ENCODE data around the gene LDLRAD4. TPM values are rescaled to one million over a fixed set of nuclear protein-coding genes. Genes with fewer than 3 reads are reported as not detected.

LDLRAD4 gene
- total and polyA plus RNA-seq, 9 of the 15 experiments (the other 6 are each of a cell fraction or from before 2014, with no cell fraction given): 0.01 TPM; not detected in 8

GRCh38 chr18:13640266-13640860, 421.8 kb downstream of the LDLRAD4 start:
- intact Hi-C loops (cut with micrococcal nuclease): no loop called here
- CTCF ChIA-PET (ENCODE audit: low intra/inter-chr PET ratio): no interaction called here
- no peak for TF ChIP-seq RERE (CRISPR knock-in tag; IDR thresholded peaks at IDR 0.05; ENCODE audit: borderline replicate concordance)
- TF ChIP-seq ILF3 (IDR thresholded peaks at IDR 0.05; ENCODE audit: borderline replicate concordance): no peak
- TF ChIP-seq NFYB (IDR thresholded peaks at IDR 0.05; ENCODE audit: extremely low read depth, insufficient read length): no peak
- no peak for TF ChIP-seq ZNF23 (CRISPR knock-in tag; IDR thresholded peaks at IDR 0.05)
- TF ChIP-seq, protein P1, sequence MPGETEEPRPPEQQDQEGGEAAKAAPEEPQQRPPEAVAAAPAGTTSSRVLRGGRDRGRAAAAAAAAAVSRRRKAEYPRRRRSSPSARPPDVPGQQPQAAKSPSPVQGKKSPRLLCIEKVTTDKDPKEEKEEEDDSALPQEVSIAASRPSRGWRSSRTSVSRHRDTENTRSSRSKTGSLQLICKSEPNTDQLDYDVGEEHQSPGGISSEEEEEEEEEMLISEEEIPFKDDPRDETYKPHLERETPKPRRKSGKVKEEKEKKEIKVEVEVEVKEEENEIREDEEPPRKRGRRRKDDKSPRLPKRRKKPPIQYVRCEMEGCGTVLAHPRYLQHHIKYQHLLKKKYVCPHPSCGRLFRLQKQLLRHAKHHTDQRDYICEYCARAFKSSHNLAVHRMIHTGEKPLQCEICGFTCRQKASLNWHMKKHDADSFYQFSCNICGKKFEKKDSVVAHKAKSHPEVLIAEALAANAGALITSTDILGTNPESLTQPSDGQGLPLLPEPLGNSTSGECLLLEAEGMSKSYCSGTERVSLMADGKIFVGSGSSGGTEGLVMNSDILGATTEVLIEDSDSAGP (CRISPR knock-in tag; IDR thresholded peaks at IDR 0.05): no peak
- no peak for TF ChIP-seq ZNF644 (tag; IDR thresholded peaks at IDR 0.05; ENCODE audit: low read depth)
- no peak for TF ChIP-seq NUFIP1 (IDR thresholded peaks at IDR 0.05; ENCODE audit: partially characterized antibody)
- TF ChIP-seq SMARCB1 (IDR thresholded peaks at IDR 0.05; ENCODE audit: insufficient read length, low read depth): no peak
- no peaks in the 10 kb centered on the region for H3K9me3 ChIP-seq (replicated peaks; ENCODE audit: control insufficient read depth, insufficient read depth, low read depth, low read length)
- H3K4me1 ChIP-seq (replicated peaks in 1 of 2; ENCODE audit: control insufficient read depth in 2 of 2, insufficient read depth in 2 of 2, low read length in 2 of 2): peaks cover 0 to 14% of the 10 kb centered on the region in 2 experiments; a peak in 2 of 5 replicates
- in situ Hi-C loops (cut with MboI): no loop called here
- POLR2A ChIA-PET: no interaction called here
- H3K79me2 ChIP-seq (ENCODE audit: control insufficient read depth, insufficient read depth, low read length): no peaks in the 10 kb centered on the region
- H3K27me3 ChIP-seq (ENCODE audit: control insufficient read depth in 2 of 2, insufficient read depth in 2 of 2, low read length in 2 of 2): peaks cover 42 to 62% of the 10 kb centered on the region in 2 experiments
- no peak overlapping the region for H3K9ac ChIP-seq (ENCODE audit: insufficient read depth in 1 of 2, low read depth in 2 of 2, low read length in 2 of 2)
- WGBS (ENCODE audit: insufficient coverage, low coverage, missing lambda C conversion rate): 7% methylated on average over 8 of the region's 10 CpGs
- H2AFZ ChIP-seq (ENCODE audit: low read depth, low read length): no peak overlapping the region
- no peaks in the 10 kb centered on the region for H3K36me3 ChIP-seq (ENCODE audit: control insufficient read depth, insufficient read depth, low read length)
- H3K4me3 ChIP-seq: no peak overlapping the region
- FAIRE-seq (no peak), ATAC-seq (no peak), DNase-seq (ENCODE audit: extremely low read depth in 1 of 4, low spot score in 3 of 4) (no peak)
- H4K20me1 ChIP-seq (replicated peaks; ENCODE audit: control insufficient read depth, insufficient read depth, low read length): no peaks in the 10 kb centered on the region
- H3K9me1 ChIP-seq (ENCODE audit: control insufficient read depth, insufficient read depth, low read length): no peaks in the 10 kb centered on the region
- H3K4me2 ChIP-seq (ENCODE audit: insufficient read depth, low read length): no peak overlapping the region
- H3K27ac ChIP-seq (ENCODE audit: extremely low read depth, low read depth, low read length): no peak overlapping the region
- BruUV-seq (replicated peaks): no TSS peak

All from K562 (cell line).